Mucosa of descending colon (tissue), 3 donors: ENCODE results near the gene BICC1. TPM values are rescaled to one million over a fixed set of nuclear protein-coding genes. Genes with fewer than 3 reads are reported as not detected.

ENCODE experiments used
- ATAC-seq: fragments of 200-7000 bp; cut with Tn5 transposase; one replicate; pipeline ENCODE4 v1.9.1; 2020; ENCODE audit warnings: mild to moderate bottlenecking, moderate library complexity
- DNase-seq, 3 donors: peaks; one replicate each; pipeline ENCODE4 v3.0.0-alpha.2; 2020
- H3K36me3 ChIP-seq: fragments of 200-600 bp; one replicate; pipeline ENCODE4 v1.8.0; 2021; ENCODE audit warnings: low read depth, mild to moderate bottlenecking
- H3K4me1 ChIP-seq: fragments of 200-600 bp; one replicate; pipeline ENCODE4 v1.8.0; 2021; ENCODE audit warnings: low read depth, mild to moderate bottlenecking
- H3K4me3 ChIP-seq: fragments of 200-600 bp; one replicate; pipeline ENCODE4 v1.8.0; 2021; ENCODE audit warnings: mild to moderate bottlenecking
- H3K9me3 ChIP-seq: fragments of 200-600 bp; one replicate; pipeline ENCODE4 v1.8.0; 2021; ENCODE audit warnings: mild to moderate bottlenecking
- CTCF ChIP-seq: fragments of 200-600 bp; IDR thresholded peaks from one replicate; pipeline ENCODE4 v1.8.0; 2022; ENCODE audit warnings: antibody characterized with exemption, mild to moderate bottlenecking
- intact Hi-C, 2 donors: fragments of 100-400 bp; cut with DNase I in 1 of 2; cut with micrococcal nuclease in 1 of 2; formaldehyde crosslinking; loops; one replicate each; pipeline versions ENCODE4 v1.11.0 to v1.11.1; 2022; cut with DNase I, micrococcal nuclease
- total RNA-seq, 3 donors: library from RNA; stranded (reverse); fragmentation: NEBNext Ultra II Directional in 2 of 3; extraction: Animal tissue kit (Norgen Biotek cat#: 25700) in 2 of 3; gene quantifications; one replicate each; pipeline versions ENCODE4 v1.2.1 to v1.2.4, GENCODE V29; 2021 to 2023
- donor health status: DM: no; HTN: no; CAD: no; lungs with moderate emphysema.
- donor health status: DM: no; HTN: no; CAD: no.
- donor health status: DM: no; HTN: yes; CAD: no.

Gene BICC1
- total RNA-seq, 3 donors from 2014 or later = 1.1 to 5.9 (median 3.5) TPM

- DNase-seq = no peak
- intact Hi-C loops = no loop called here
- no peaks in the 10 kb centered on the region for H3K4me1 ChIP-seq
- no peak for ATAC-seq
- no peak for TF ChIP-seq CTCF
- H3K9me3 ChIP-seq = no peaks in the 10 kb centered on the region
- no peaks in the 10 kb centered on the region for H3K36me3 ChIP-seq
- no peak overlapping the region for H3K4me3 ChIP-seq
Observed at GRCh38 chr10:58475322-58476277, 37.1 kb upstream of the BICC1 start.

- H3K4me1 ChIP-seq = no peaks in the 10 kb centered on the region
- H3K4me3 ChIP-seq = no peak overlapping the region
- H3K9me3 ChIP-seq = no peaks in the 10 kb centered on the region
- ATAC-seq (no peak), DNase-seq (no peak)
- intact Hi-C loops = no loop called here
- H3K36me3 ChIP-seq = no peaks in the 10 kb centered on the region
- no peak for TF ChIP-seq CTCF
Observed at GRCh38 chr10:58477122-58477521, 35.5 kb upstream of the BICC1 start.

DNA sequence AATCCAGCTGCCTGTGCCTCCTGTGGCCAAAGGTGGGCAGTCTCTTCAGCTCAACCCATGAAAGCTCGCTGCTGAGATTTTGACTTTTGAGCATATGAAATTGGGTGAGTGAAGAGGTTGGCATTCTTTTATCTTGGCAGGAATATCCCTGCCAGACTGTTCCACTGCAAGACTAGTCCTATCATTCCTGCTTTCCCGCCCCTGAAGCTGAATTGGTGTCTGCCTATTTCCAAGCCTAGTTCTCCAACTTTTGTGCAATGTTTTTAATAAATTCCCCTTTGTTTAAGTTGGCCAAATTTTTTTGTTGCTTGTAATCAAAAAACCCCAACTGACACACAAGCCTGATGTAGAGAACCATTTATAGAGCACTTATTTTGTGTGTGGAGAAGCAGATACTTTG lies 34.8 kb upstream of the BICC1 start:
- no peaks in the 10 kb centered on the region for H3K4me1 ChIP-seq
- intact Hi-C loops = no loop called here
- ATAC-seq (no peak), DNase-seq (no peak)
- H3K4me3 ChIP-seq = no peak overlapping the region
- no peaks in the 10 kb centered on the region for H3K9me3 ChIP-seq
- H3K36me3 ChIP-seq = no peaks in the 10 kb centered on the region
- TF ChIP-seq CTCF = no peak

DNA sequence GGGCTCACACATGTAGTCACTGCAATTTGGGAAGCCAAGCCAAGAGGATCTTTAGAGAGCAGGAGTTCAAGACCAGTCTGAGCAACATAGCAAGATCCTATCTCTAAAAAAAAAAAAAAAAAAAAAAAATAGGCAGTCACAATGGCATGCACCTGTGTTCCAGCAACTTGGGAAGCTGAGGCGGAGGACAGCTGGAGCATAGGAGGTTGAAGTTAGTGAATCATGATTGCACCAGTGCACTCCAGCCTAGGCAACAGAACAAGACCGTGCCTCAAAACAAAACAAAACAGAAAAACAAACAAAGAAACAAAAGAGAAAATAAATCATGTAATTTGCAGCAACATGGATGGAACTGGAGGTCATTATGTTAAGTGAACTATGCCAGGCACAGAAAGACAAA lies 33.6 kb upstream of the BICC1 start:
- ATAC-seq (no peak), DNase-seq (no peak)
- TF ChIP-seq CTCF = no peak
- intact Hi-C loops = no loop called here
- H3K4me1 ChIP-seq = no peaks in the 10 kb centered on the region
- no peak overlapping the region for H3K4me3 ChIP-seq
- no peaks in the 10 kb centered on the region for H3K9me3 ChIP-seq
- H3K36me3 ChIP-seq = no peaks in the 10 kb centered on the region

DNA sequence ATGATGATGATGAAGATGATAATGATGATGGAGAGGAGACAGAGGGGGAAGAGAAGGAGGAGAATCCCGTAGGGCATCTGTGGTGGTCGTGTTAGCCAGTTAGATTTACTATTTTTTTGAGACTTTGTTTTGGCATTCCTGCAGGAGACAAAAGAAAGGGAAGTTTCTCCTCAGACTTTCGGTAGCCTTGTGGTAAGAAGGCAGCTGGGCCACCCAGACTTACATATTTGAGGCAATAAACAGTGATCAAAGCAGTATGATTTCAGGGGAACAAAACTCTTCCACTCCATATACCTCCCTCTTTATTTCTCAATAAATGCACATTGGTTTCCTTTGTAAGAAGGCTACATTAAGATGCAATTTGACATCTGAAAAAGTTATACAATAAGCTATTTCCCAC lies 32.4 kb upstream of the BICC1 start:
- Histone ChIP-seq H3K9me3 (no peaks in the 10 kb centered on the region), H3K4me1 (no peaks in the 10 kb centered on the region), H3K36me3 (no peaks in the 10 kb centered on the region), H3K4me3 (no peak overlapping the region)
- ATAC-seq = no peak
- DNase-seq = no peak
- intact Hi-C loops = no loop called here
- TF ChIP-seq CTCF = no peak
